ENCODE measurements around the gene TMEM131. TPM values are rescaled to one million over a fixed set of nuclear protein-coding genes. Genes with fewer than 3 reads are reported as not detected.
A peak's percentile ranks its signal among the peaks of the same experiment; 100 is the strongest.
"Not testable (repeated sequence)": the region's sequence is repeated elsewhere in the genome, so short reads cannot be mapped to it uniquely, and the experiment has no call there.

Gene TMEM131
- total and polyA plus RNA-seq, 9 donors: 25.4 to 54.7 (median 41.6) TPM

GRCh38 chr2:97870396-97870843 is 125.3 kb downstream of the TMEM131 start:
- 46% methylated on average over 2 of the region's 4 CpGs for WGBS (ENCODE audit: insufficient coverage)
- Histone ChIP-seq H3K36me3 (ENCODE audit: control insufficient read depth, insufficient read depth, low read length) (no peaks in the 10 kb centered on the region), H3K27ac (ENCODE audit: low read length) (peak overlapping the region; percentile 32), H3K9me3 (replicated peaks; ENCODE audit: control insufficient read depth, low read depth, low read length) (peaks cover 6% of the 10 kb centered on the region), H3K4me3 (ENCODE audit: low read length) (no peak overlapping the region), H3K27me3 (ENCODE audit: control insufficient read depth, insufficient read depth, low read length) (no peaks in the 10 kb centered on the region), H3K4me1 (ENCODE audit: control insufficient read depth, insufficient read depth, low read length) (peaks cover 16% of the 10 kb centered on the region)
- DNase-seq: peak; percentile 69

- 95% methylated on average over 4 of the region's 6 CpGs for WGBS (ENCODE audit: insufficient coverage)
- peaks cover 16% of the 10 kb centered on the region for H3K4me1 ChIP-seq (ENCODE audit: control insufficient read depth, insufficient read depth, low read length)
Observed at GRCh38 chr2:97869722-97870346, 125.9 kb downstream of the TMEM131 start.

DNA sequence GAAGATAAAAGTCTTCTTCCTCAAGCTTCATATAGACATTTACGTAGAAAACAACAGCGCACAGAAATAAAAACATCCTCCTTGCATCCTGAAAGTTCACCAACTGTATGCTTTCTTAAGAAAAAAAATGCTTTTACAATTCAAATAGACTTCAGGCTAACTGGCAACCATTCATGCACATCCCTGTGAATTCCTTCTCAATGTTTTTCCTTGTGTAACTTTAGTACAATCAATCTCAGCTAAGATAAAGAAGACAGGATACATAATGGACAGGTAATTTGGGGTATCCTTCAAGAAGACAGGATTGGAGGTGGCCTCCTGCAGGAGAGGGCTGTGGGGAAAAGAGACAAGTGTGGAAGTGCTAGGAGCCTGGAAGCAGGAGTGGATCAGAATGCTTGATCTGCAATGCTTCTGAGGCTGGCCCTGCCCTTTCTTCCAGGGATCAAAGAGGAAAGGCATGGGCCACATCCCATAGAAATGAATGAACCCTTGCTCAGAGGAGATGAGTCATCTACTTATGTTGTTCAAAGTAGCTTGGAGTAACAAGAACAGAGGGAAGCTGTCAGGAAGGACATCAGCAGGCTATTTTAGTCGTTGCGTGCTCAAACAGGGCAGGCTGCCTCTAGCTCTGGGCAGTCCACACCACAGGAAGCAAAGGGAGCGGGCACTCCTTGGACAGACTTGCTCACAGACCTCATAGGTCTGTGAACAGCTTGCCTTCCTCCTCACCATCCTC is 126.6 kb downstream of the TMEM131 start:
- peak overlapping the region; percentile 32 for H3K27ac ChIP-seq (ENCODE audit: low read length)
- peaks cover 16% of the 10 kb centered on the region for H3K4me1 ChIP-seq (ENCODE audit: control insufficient read depth, insufficient read depth, low read length)
- no peaks in the 10 kb centered on the region for H3K36me3 ChIP-seq (ENCODE audit: control insufficient read depth, insufficient read depth, low read length)
- peak; percentile 69 for DNase-seq
- peaks cover 3% of the 10 kb centered on the region for H3K9me3 ChIP-seq (replicated peaks; ENCODE audit: control insufficient read depth, low read depth, low read length)
- no peak overlapping the region for H3K4me3 ChIP-seq (ENCODE audit: low read length)
- WGBS (ENCODE audit: insufficient coverage): 75% methylated on average over 4 of the region's 5 CpGs
- no peaks in the 10 kb centered on the region for H3K27me3 ChIP-seq (ENCODE audit: control insufficient read depth, insufficient read depth, low read length)

More at GRCh38 chr2:97869722-97870346, 125.9 kb downstream of the TMEM131 start:
- Histone ChIP-seq H3K27ac (ENCODE audit: low read length) (peak overlapping the region; percentile 32), H3K9me3 (replicated peaks; ENCODE audit: control insufficient read depth, low read depth, low read length) (peaks cover 6% of the 10 kb centered on the region), H3K4me3 (ENCODE audit: low read length) (no peak overlapping the region), H3K36me3 (ENCODE audit: control insufficient read depth, insufficient read depth, low read length) (no peaks in the 10 kb centered on the region), H3K27me3 (ENCODE audit: control insufficient read depth, insufficient read depth, low read length) (no peaks in the 10 kb centered on the region)
- no peak for DNase-seq

GRCh38 chr2:97863829-97864228 is 131.9 kb downstream of the TMEM131 start:
- no CpG with 5 or more reads among the region's 3 CpGs for WGBS (ENCODE audit: insufficient coverage)
- no peak overlapping the region for H3K4me3 ChIP-seq (ENCODE audit: low read length)
- no peak for DNase-seq
- H3K4me1 ChIP-seq (ENCODE audit: control insufficient read depth, insufficient read depth, low read length): peaks cover 3% of the 10 kb centered on the region
- no peaks in the 10 kb centered on the region for H3K9me3 ChIP-seq (replicated peaks; ENCODE audit: control insufficient read depth, low read depth, low read length)
- no peak overlapping the region for H3K27ac ChIP-seq (ENCODE audit: low read length)
- H3K36me3 ChIP-seq (ENCODE audit: control insufficient read depth, insufficient read depth, low read length): peaks cover 7% of the 10 kb centered on the region
- no peaks in the 10 kb centered on the region for H3K27me3 ChIP-seq (ENCODE audit: control insufficient read depth, insufficient read depth, low read length)

GRCh38 chr2:97861177-97861576 is 134.6 kb downstream of the TMEM131 start:
- Histone ChIP-seq H3K27ac (ENCODE audit: low read length) (no peak overlapping the region), H3K9me3 (replicated peaks; ENCODE audit: control insufficient read depth, low read depth, low read length) (no peaks in the 10 kb centered on the region), H3K27me3 (ENCODE audit: control insufficient read depth, insufficient read depth, low read length) (no peaks in the 10 kb centered on the region), H3K4me3 (ENCODE audit: low read length) (no peak overlapping the region), H3K36me3 (ENCODE audit: control insufficient read depth, insufficient read depth, low read length) (peaks cover 12% of the 10 kb centered on the region), H3K4me1 (ENCODE audit: control insufficient read depth, insufficient read depth, low read length) (no peaks in the 10 kb centered on the region)
- WGBS (ENCODE audit: insufficient coverage): no CpG with 5 or more reads among the region's 2 CpGs
- no peak for DNase-seq

GRCh38 chr2:97858442-97858841 is 137.3 kb downstream of the TMEM131 start:
- H3K9me3 ChIP-seq (replicated peaks; ENCODE audit: control insufficient read depth, low read depth, low read length): no peaks in the 10 kb centered on the region
- peaks cover 12% of the 10 kb centered on the region for H3K36me3 ChIP-seq (ENCODE audit: control insufficient read depth, insufficient read depth, low read length)
- no peaks in the 10 kb centered on the region for H3K4me1 ChIP-seq (ENCODE audit: control insufficient read depth, insufficient read depth, low read length)
- no peak for DNase-seq
- H3K27ac ChIP-seq (ENCODE audit: low read length): no peak overlapping the region
- H3K4me3 ChIP-seq (ENCODE audit: low read length): no peak overlapping the region
- no peaks in the 10 kb centered on the region for H3K27me3 ChIP-seq (ENCODE audit: control insufficient read depth, insufficient read depth, low read length)
- WGBS (ENCODE audit: insufficient coverage): 100% methylated on average over 1 of the region's 3 CpGs

DNA sequence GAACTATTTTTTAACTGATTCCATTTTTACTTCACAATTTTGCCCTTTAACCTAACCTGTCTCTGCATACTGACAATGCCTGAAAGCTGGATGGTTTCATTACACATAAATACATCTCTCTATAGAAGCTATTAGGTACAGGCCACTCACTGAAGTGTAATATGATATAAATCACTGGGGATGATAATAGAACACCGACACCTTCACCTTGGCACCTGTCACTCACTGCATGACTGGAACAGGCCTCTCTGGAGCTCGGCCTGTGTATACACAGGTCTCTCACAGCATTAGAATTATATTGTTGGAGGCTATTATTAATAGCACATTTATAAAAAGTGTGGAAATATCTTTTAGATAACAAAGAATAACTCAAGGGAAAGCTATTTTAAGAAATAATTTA is 138.2 kb downstream of the TMEM131 start:
- Histone ChIP-seq H3K27me3 (ENCODE audit: control insufficient read depth, insufficient read depth, low read length) (no peaks in the 10 kb centered on the region), H3K36me3 (ENCODE audit: control insufficient read depth, insufficient read depth, low read length) (peaks cover 12% of the 10 kb centered on the region), H3K9me3 (replicated peaks; ENCODE audit: control insufficient read depth, low read depth, low read length) (no peaks in the 10 kb centered on the region), H3K4me1 (ENCODE audit: control insufficient read depth, insufficient read depth, low read length) (no peaks in the 10 kb centered on the region), H3K4me3 (ENCODE audit: low read length) (no peak overlapping the region), H3K27ac (ENCODE audit: low read length) (no peak overlapping the region)
- no CpG with 5 or more reads among the region's 2 CpGs for WGBS (ENCODE audit: insufficient coverage)
- DNase-seq: no peak

GRCh38 chr2:97853057-97853456 is 142.7 kb downstream of the TMEM131 start:
- no CpG with 5 or more reads among the region's 4 CpGs for WGBS (ENCODE audit: insufficient coverage)
- not testable (repeated sequence) for H3K4me3 ChIP-seq (ENCODE audit: low read length); H3K27ac ChIP-seq (ENCODE audit: low read length); H3K36me3 ChIP-seq (ENCODE audit: control insufficient read depth, insufficient read depth, low read length); H3K9me3 ChIP-seq (replicated peaks; ENCODE audit: control insufficient read depth, low read depth, low read length); DNase-seq; H3K27me3 ChIP-seq (ENCODE audit: control insufficient read depth, insufficient read depth, low read length); H3K4me1 ChIP-seq (ENCODE audit: control insufficient read depth, insufficient read depth, low read length)

DNA sequence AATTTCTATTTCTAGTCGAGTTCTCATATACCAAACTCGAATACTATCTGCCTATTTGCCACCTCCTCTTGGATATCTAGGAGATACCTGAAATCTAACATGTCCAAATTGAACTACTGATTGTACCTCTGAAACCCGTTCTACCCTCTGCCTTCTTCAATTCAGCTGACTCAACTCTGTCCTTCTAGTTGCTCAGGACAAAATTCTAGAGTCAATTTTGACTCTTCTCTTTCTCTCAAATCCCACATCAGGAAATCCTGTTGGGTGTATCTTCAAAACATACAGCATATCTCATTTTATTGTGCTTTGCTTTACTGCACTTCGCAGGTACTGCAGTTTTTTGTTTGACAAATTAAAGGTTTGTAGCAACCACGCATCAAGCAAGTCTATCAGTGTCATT is 144.6 kb downstream of the TMEM131 start:
- DNase-seq: no peak
- H3K27me3 ChIP-seq (ENCODE audit: control insufficient read depth, insufficient read depth, low read length): no peaks in the 10 kb centered on the region
- no peak overlapping the region for H3K27ac ChIP-seq (ENCODE audit: low read length)
- peaks cover 2% of the 10 kb centered on the region for H3K36me3 ChIP-seq (ENCODE audit: control insufficient read depth, insufficient read depth, low read length)
- WGBS (ENCODE audit: insufficient coverage): 82% methylated on average over 3 of the region's 5 CpGs
- H3K4me1 ChIP-seq (ENCODE audit: control insufficient read depth, insufficient read depth, low read length): no peaks in the 10 kb centered on the region
- no peak overlapping the region for H3K4me3 ChIP-seq (ENCODE audit: low read length)
- no peaks in the 10 kb centered on the region for H3K9me3 ChIP-seq (replicated peaks; ENCODE audit: control insufficient read depth, low read depth, low read length)

DNA sequence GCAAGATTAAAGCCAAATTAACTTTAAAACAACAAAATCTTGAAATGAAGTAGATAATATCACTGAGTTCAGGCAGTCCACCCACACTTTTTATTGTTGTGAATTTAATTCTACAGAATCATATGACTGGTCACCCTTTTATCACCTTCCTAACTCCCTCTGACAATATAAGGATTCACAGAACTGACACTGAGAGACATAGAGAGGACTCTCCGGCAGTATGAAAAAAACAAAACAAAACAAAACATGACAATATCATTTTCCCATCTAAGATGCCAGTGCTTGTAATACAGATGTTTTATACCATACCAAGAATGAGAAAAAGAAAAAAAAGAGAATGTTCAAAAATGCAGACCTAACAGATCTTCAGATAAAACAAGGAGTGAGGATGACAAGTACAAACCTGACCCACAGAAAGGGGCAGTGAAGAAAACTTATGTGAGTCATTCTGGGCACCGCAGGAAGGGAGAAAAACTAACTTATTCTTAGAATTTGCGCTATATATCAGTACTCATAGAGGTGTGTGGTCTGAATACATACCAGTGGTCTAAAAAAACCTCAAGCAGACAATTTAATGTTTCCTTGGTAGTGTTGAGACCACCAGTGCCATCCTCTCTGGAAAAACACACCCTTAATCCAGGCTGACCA is 145.7 kb downstream of the TMEM131 start:
- no peak overlapping the region for H3K4me3 ChIP-seq (ENCODE audit: low read length)
- no peak overlapping the region for H3K27ac ChIP-seq (ENCODE audit: low read length)
- H3K27me3 ChIP-seq (ENCODE audit: control insufficient read depth, insufficient read depth, low read length): no peaks in the 10 kb centered on the region
- H3K4me1 ChIP-seq (ENCODE audit: control insufficient read depth, insufficient read depth, low read length): no peaks in the 10 kb centered on the region
- H3K36me3 ChIP-seq (ENCODE audit: control insufficient read depth, insufficient read depth, low read length): peaks cover 2% of the 10 kb centered on the region
- no peaks in the 10 kb centered on the region for H3K9me3 ChIP-seq (replicated peaks; ENCODE audit: control insufficient read depth, low read depth, low read length)
- no peak for DNase-seq
- no CpG with 5 or more reads among the region's 3 CpGs for whole genome bisulfite sequencing (ENCODE audit: insufficient coverage)
